MV-4-11 (cell line): ENCODE data around the gene TMEM191B.
"Not testable (repeated sequence)": the region's sequence is repeated elsewhere in the genome, so short reads cannot be mapped to it uniquely, and the experiment has no call there.

Experiments
- DNase-seq: peaks from one replicate; lab custom pipeline; 2025; lab: John Stamatoyannopoulos, UW

TMEM191B gene

GRCh38 chr22:18558516-18558915 lies 30.9 kb downstream of the TMEM191B start:
- not testable (repeated sequence) for DNase-seq

- DNase-seq, result not testable (repeated sequence)
Observed at GRCh38 chr22:18558939-18559338, 31.3 kb downstream of the TMEM191B start.

- not testable (repeated sequence) for DNase-seq
Observed at GRCh38 chr22:18560099-18560974, 32.7 kb downstream of the TMEM191B start.

- DNase-seq, result not testable (repeated sequence)
Observed at GRCh38 chr22:18570509-18571246, 43.1 kb downstream of the TMEM191B start.

GRCh38 chr22:18573483-18574164 lies 46.0 kb downstream of the TMEM191B start:
- not testable (repeated sequence) for DNase-seq

GRCh38 chr22:18574555-18574954 lies 47.0 kb downstream of the TMEM191B start:
- not testable (repeated sequence) for DNase-seq

GRCh38 chr22:18575686-18576085 lies 48.1 kb downstream of the TMEM191B start:
- not testable (repeated sequence) for DNase-seq

- DNase-seq, result not testable (repeated sequence)
Observed at GRCh38 chr22:18577090-18577818, 49.7 kb downstream of the TMEM191B start.

- not testable (repeated sequence) for DNase-seq
Observed at GRCh38 chr22:18577847-18578246, 50.2 kb downstream of the TMEM191B start.
